ENCODE measurements around the gene PBX3.

Gene PBX3

GRCh38 chr9:125842242-125842641 is 95.1 kb downstream of the PBX3 start:
- Histone ChIP-seq H3K36me3 (ENCODE audit: control insufficient read depth, insufficient read depth, low read length) (no peaks in the 10 kb centered on the region), H3K4me1 (ENCODE audit: control insufficient read depth, insufficient read depth, low read length, poor library complexity, severe bottlenecking) (peaks cover 9% of the 10 kb centered on the region), H3K9me3 (ENCODE audit: control insufficient read depth, low read length) (peaks cover 4% of the 10 kb centered on the region), H3K4me3 (ENCODE audit: extremely low read depth, insufficient read depth, low read length, poor library complexity, severe bottlenecking) (no peak overlapping the region), H3K27ac (ENCODE audit: low read depth, low read length, severe bottlenecking) (peak overlapping the region; percentile 55)
- 80% methylated on average over 1 of the region's 1 CpG; no CpG with 5 or more reads in 1 of the 2 experiments for WGBS, 2 experiments (ENCODE audit: insufficient coverage in 2 of 2)

GRCh38 chr9:125843646-125844045 is 96.5 kb downstream of the PBX3 start:
- Histone ChIP-seq H3K27ac (ENCODE audit: low read depth, low read length, severe bottlenecking) (no peak overlapping the region), H3K36me3 (ENCODE audit: control insufficient read depth, insufficient read depth, low read length) (no peaks in the 10 kb centered on the region), H3K9me3 (ENCODE audit: control insufficient read depth, low read length) (peaks cover 4% of the 10 kb centered on the region), H3K4me1 (ENCODE audit: control insufficient read depth, insufficient read depth, low read length, poor library complexity, severe bottlenecking) (peaks cover 9% of the 10 kb centered on the region), H3K4me3 (ENCODE audit: extremely low read depth, insufficient read depth, low read length, poor library complexity, severe bottlenecking) (no peak overlapping the region)
- WGBS, 2 experiments (ENCODE audit: insufficient coverage in 2 of 2) = 62 to 75% methylated on average over 5 of the region's 5 CpGs

DNA sequence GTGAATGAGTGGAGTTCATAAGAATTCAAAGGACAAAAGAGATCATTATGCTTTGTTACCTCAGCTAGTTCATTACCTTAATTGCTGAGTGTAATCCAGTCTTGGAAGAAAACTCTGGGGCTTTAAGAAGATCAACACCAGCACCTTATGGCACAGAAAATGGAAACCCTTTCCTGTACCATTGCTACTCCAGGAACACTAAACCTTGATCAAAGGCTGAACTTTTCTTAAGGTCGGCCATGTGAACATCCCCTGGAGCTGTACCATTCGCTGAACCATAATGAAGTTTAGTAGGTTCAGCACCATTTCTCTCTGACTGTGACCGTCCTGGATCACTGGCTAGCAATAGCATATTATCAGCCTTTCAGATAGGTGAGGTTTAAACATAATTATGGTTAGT is 97.4 kb downstream of the PBX3 start:
- peaks cover 9% of the 10 kb centered on the region for H3K4me1 ChIP-seq (ENCODE audit: control insufficient read depth, insufficient read depth, low read length, poor library complexity, severe bottlenecking)
- no peak overlapping the region for H3K4me3 ChIP-seq (ENCODE audit: extremely low read depth, insufficient read depth, low read length, poor library complexity, severe bottlenecking)
- H3K27ac ChIP-seq (ENCODE audit: low read depth, low read length, severe bottlenecking) = no peak overlapping the region
- no peaks in the 10 kb centered on the region for H3K36me3 ChIP-seq (ENCODE audit: control insufficient read depth, insufficient read depth, low read length)
- peaks cover 4% of the 10 kb centered on the region for H3K9me3 ChIP-seq (ENCODE audit: control insufficient read depth, low read length)
- WGBS, 2 experiments (ENCODE audit: insufficient coverage in 2 of 2) = 79 to 87% methylated on average over 2 of the region's 3 CpGs

DNA sequence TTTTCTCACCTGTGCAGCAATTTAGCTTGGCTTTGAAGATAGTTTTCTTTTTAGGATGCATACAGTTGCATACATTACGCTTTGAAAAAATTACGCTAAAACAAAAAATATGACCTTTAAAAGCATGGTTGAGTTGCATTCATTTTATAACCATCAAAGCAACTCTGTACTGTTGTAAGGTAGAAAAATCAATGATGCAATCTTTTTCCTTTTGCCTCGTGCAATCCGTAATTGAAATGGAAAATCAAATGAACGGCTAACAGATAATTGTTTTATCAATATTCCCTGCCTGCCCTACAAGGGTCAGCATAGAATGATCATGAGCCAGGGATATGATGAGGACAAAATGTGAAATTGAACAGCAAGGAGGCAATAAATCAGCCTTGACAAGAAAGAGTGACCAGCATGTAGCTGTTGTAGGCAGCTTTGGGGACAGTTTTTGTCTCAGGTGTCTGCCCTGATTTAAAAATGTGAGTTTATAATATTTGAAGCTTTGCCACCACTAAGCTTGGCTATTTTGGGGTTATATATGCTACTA is 98.2 kb downstream of the PBX3 start:
- Histone ChIP-seq H3K9me3 (ENCODE audit: control insufficient read depth, low read length) (peaks cover 4% of the 10 kb centered on the region), H3K27ac (ENCODE audit: low read depth, low read length, severe bottlenecking) (no peak overlapping the region), H3K36me3 (ENCODE audit: control insufficient read depth, insufficient read depth, low read length) (no peaks in the 10 kb centered on the region), H3K4me3 (ENCODE audit: extremely low read depth, insufficient read depth, low read length, poor library complexity, severe bottlenecking) (no peak overlapping the region), H3K4me1 (ENCODE audit: control insufficient read depth, insufficient read depth, low read length, poor library complexity, severe bottlenecking) (peaks cover 9% of the 10 kb centered on the region)
- WGBS, 2 experiments (ENCODE audit: insufficient coverage in 2 of 2) = 90 to 100% methylated on average over 1 to 2 of the region's 5 CpGs

DNA sequence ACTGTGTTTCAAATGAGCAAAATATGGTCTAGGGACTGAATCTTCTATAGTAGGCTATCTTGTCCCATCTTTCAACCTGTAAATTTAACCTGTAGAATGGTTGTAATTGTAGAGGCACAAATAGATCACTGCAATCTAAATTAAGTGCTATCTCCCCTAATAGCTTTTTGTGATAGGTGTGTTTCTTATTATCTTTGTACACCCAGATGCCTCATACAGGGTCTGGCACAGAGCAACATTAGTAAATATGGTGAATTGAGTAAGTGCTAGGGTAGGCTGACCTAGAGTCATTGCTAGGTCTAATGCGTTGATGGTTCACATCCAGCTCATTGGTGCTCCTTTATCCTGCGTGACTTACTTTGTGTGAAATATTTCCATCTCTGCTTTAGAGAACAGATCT is 100.6 kb downstream of the PBX3 start:
- 100% methylated on average over 2 of the region's 2 CpGs; no CpG with 5 or more reads in 1 of the 2 experiments for WGBS, 2 experiments (ENCODE audit: insufficient coverage in 2 of 2)
- H3K9me3 ChIP-seq (ENCODE audit: control insufficient read depth, low read length) = peaks cover 4% of the 10 kb centered on the region
- no peak overlapping the region for H3K4me3 ChIP-seq (ENCODE audit: extremely low read depth, insufficient read depth, low read length, poor library complexity, severe bottlenecking)
- no peak overlapping the region for H3K27ac ChIP-seq (ENCODE audit: low read depth, low read length, severe bottlenecking)
- H3K36me3 ChIP-seq (ENCODE audit: control insufficient read depth, insufficient read depth, low read length) = no peaks in the 10 kb centered on the region
- no peaks in the 10 kb centered on the region for H3K4me1 ChIP-seq (ENCODE audit: control insufficient read depth, insufficient read depth, low read length, poor library complexity, severe bottlenecking)

DNA sequence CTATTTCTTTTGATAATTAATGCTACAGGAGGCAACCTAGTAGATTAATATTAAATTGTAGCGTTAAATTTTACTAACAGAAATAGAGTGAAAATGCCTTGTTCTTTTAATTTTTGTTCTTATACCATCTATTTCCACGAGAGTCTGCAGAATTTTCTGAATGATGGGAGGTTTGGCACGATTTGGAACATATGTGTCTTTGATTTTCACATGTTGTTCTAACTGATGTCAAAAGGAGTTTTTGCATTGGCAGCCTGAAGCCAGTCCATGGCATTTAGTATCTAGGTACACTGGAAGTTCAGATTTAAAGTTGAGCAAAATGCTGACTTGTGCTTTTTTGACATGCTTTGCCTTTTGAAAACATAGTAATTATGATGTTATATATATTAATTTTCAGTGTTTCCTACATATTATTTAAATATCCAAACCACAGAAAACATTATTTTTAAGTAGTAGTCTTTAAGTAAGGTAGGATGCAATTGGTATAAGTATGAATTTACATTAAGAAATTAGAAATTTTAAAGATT is 103.0 kb downstream of the PBX3 start:
- 100% methylated on average over 1 to 2 of the region's 3 CpGs for WGBS, 2 experiments (ENCODE audit: insufficient coverage in 2 of 2)
- Histone ChIP-seq H3K4me1 (ENCODE audit: control insufficient read depth, insufficient read depth, low read length, poor library complexity, severe bottlenecking) (no peaks in the 10 kb centered on the region), H3K9me3 (ENCODE audit: control insufficient read depth, low read length) (peaks cover 4% of the 10 kb centered on the region), H3K36me3 (ENCODE audit: control insufficient read depth, insufficient read depth, low read length) (no peaks in the 10 kb centered on the region), H3K4me3 (ENCODE audit: extremely low read depth, insufficient read depth, low read length, poor library complexity, severe bottlenecking) (no peak overlapping the region), H3K27ac (ENCODE audit: low read depth, low read length, severe bottlenecking) (no peak overlapping the region)

GRCh38 chr9:125850763-125851162 is 103.6 kb downstream of the PBX3 start:
- Histone ChIP-seq H3K4me3 (ENCODE audit: extremely low read depth, insufficient read depth, low read length, poor library complexity, severe bottlenecking) (no peak overlapping the region), H3K9me3 (ENCODE audit: control insufficient read depth, low read length) (peaks cover 4% of the 10 kb centered on the region), H3K27ac (ENCODE audit: low read depth, low read length, severe bottlenecking) (no peak overlapping the region), H3K36me3 (ENCODE audit: control insufficient read depth, insufficient read depth, low read length) (no peaks in the 10 kb centered on the region), H3K4me1 (ENCODE audit: control insufficient read depth, insufficient read depth, low read length, poor library complexity, severe bottlenecking) (no peaks in the 10 kb centered on the region)
- WGBS, 2 experiments (ENCODE audit: insufficient coverage in 2 of 2) = 45 to 91% methylated on average over 1 of the region's 1 CpG

GRCh38 chr9:125851979-125852378 is 104.8 kb downstream of the PBX3 start:
- no peak overlapping the region for H3K27ac ChIP-seq (ENCODE audit: low read depth, low read length, severe bottlenecking)
- H3K36me3 ChIP-seq (ENCODE audit: control insufficient read depth, insufficient read depth, low read length) = no peaks in the 10 kb centered on the region
- WGBS, 2 experiments (ENCODE audit: insufficient coverage in 2 of 2) = 100% methylated on average over 1 of the region's 2 CpGs; no CpG with 5 or more reads in 1 of the 2 experiments
- no peaks in the 10 kb centered on the region for H3K9me3 ChIP-seq (ENCODE audit: control insufficient read depth, low read length)
- no peaks in the 10 kb centered on the region for H3K4me1 ChIP-seq (ENCODE audit: control insufficient read depth, insufficient read depth, low read length, poor library complexity, severe bottlenecking)
- H3K4me3 ChIP-seq (ENCODE audit: extremely low read depth, insufficient read depth, low read length, poor library complexity, severe bottlenecking) = no peak overlapping the region

- WGBS, 2 experiments (ENCODE audit: insufficient coverage in 2 of 2) = 100% methylated on average over 1 of the region's 2 CpGs
- no peaks in the 10 kb centered on the region for H3K9me3 ChIP-seq (ENCODE audit: control insufficient read depth, low read length)
- H3K4me1 ChIP-seq (ENCODE audit: control insufficient read depth, insufficient read depth, low read length, poor library complexity, severe bottlenecking) = no peaks in the 10 kb centered on the region
- H3K36me3 ChIP-seq (ENCODE audit: control insufficient read depth, insufficient read depth, low read length) = no peaks in the 10 kb centered on the region
- no peak overlapping the region for H3K4me3 ChIP-seq (ENCODE audit: extremely low read depth, insufficient read depth, low read length, poor library complexity, severe bottlenecking)
- no peak overlapping the region for H3K27ac ChIP-seq (ENCODE audit: low read depth, low read length, severe bottlenecking)
These were observed 105.2 kb downstream of the PBX3 start for GRCh38 chr9:125852386-125852785.

GRCh38 chr9:125854553-125855275 is 107.5 kb downstream of the PBX3 start:
- no peak overlapping the region for H3K4me3 ChIP-seq (ENCODE audit: extremely low read depth, insufficient read depth, low read length, poor library complexity, severe bottlenecking)
- no peaks in the 10 kb centered on the region for H3K9me3 ChIP-seq (ENCODE audit: control insufficient read depth, low read length)
- H3K4me1 ChIP-seq (ENCODE audit: control insufficient read depth, insufficient read depth, low read length, poor library complexity, severe bottlenecking) = no peaks in the 10 kb centered on the region
- H3K36me3 ChIP-seq (ENCODE audit: control insufficient read depth, insufficient read depth, low read length) = no peaks in the 10 kb centered on the region
- no peak overlapping the region for H3K27ac ChIP-seq (ENCODE audit: low read depth, low read length, severe bottlenecking)

DNA sequence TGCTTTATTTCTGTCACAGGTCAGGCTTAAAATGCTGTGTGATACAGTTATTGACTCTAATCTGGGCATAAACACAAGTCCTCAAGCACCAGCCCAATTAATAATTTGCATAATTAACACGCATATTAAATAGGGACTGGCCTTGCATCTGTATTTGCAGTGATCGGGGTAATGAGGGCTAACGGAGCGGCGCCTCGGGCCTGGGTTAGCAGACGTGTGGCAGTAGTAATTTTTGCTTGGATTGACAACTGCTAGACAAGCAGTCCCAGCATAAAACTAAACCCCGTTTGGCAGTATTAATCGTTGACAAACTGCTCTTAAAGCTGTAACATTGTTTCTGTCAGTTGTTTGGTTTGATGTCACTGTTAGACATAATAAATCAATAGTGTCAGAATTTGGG is 109.2 kb downstream of the PBX3 start:
- Histone ChIP-seq H3K36me3 (ENCODE audit: control insufficient read depth, insufficient read depth, low read length) (no peaks in the 10 kb centered on the region), H3K27ac (ENCODE audit: low read depth, low read length, severe bottlenecking) (no peak overlapping the region), H3K9me3 (ENCODE audit: control insufficient read depth, low read length) (peaks cover under 1% of the 10 kb centered on the region), H3K4me1 (ENCODE audit: control insufficient read depth, insufficient read depth, low read length, poor library complexity, severe bottlenecking) (no peaks in the 10 kb centered on the region), H3K4me3 (ENCODE audit: extremely low read depth, insufficient read depth, low read length, poor library complexity, severe bottlenecking) (no peak overlapping the region)
- 98% methylated on average over 7 to 8 of the region's 9 CpGs for WGBS, 2 experiments (ENCODE audit: insufficient coverage in 2 of 2)

Measured in mesodermal cell (in vitro differentiated cells).